Keratinocyte (primary cell): ENCODE results near the gene PDZRN3. TPM values are rescaled to one million over a fixed set of nuclear protein-coding genes. Genes with fewer than 3 reads are reported as not detected.

ENCODE experiments used
- DNase-seq: peaks from one replicate; pipeline ENCODE4 v3.0.0-alpha.2; 2011; ENCODE audit warnings: low read depth, missing footprints, low spot score
- FAIRE-seq: peaks from 2 replicates; lab custom pipeline; 2011; peaks lifted over from hg19 to GRCh38; lab: Jason Lieb, UNC
- H2AFZ ChIP-seq: 2 replicates; pipeline ENCODE4 v1.6.0; 2012; ENCODE audit warnings: low read length, control low read depth, inconsistent platforms; ENCODE audit not compliant: control insufficient read depth
- H3K27ac ChIP-seq: 2 replicates; pipeline ENCODE4 v1.5.1; 2011; ENCODE audit warnings: low read length; ENCODE audit not compliant: control insufficient read depth, insufficient read depth
- H3K27me3 ChIP-seq: 3 replicates; pipeline ENCODE4 v1.6.0; 2011; ENCODE audit warnings: low read length; ENCODE audit not compliant: control insufficient read depth, insufficient read depth; ENCODE audit errors: extremely low read depth
- H3K36me3 ChIP-seq, 2 experiments: 2 replicates in 1 of 2; 3 replicates in 1 of 2; pipeline ENCODE4 v1.5.1; 2011; ENCODE audit warnings: low read length in 2 of 2, mild to moderate bottlenecking in 1 of 2; ENCODE audit not compliant: control insufficient read depth in 2 of 2, insufficient read depth in 2 of 2; ENCODE audit errors: extremely low read depth in 1 of 2
- H3K4me1 ChIP-seq: 3 replicates; pipeline ENCODE4 v1.5.1; 2011; ENCODE audit warnings: low read length; ENCODE audit not compliant: control insufficient read depth, insufficient read depth; ENCODE audit errors: extremely low read depth
- H3K4me2 ChIP-seq: 3 replicates; pipeline ENCODE4 v1.6.0; 2011; ENCODE audit warnings: low read depth, low read length; ENCODE audit not compliant: control insufficient read depth, insufficient read depth; ENCODE audit errors: extremely low read depth
- H3K4me3 ChIP-seq, 3 experiments: fragments of 200-600 bp in 1 of 3; sonication (generic) in 1 of 3; 2 replicates in 2 of 3; 3 replicates in 1 of 3; pipeline ENCODE4 v1.5.1; 2011 to 2016; ENCODE audit warnings: low read length in 3 of 3, mild to moderate bottlenecking in 3 of 3, control low read depth in 2 of 3, inconsistent platforms in 1 of 3, low read depth in 1 of 3, mixed read lengths in 1 of 3, mixed run types in 1 of 3, moderate library complexity in 1 of 3; ENCODE audit not compliant: control insufficient read depth in 2 of 3, insufficient read depth in 2 of 3; ENCODE audit errors: extremely low read depth in 1 of 3
- H3K79me2 ChIP-seq: 2 replicates; pipeline ENCODE4 v1.6.0; 2012; ENCODE audit warnings: low read length; ENCODE audit not compliant: control insufficient read depth, insufficient read depth
- H3K9ac ChIP-seq: 3 replicates; pipeline ENCODE4 v1.6.0; 2011; ENCODE audit warnings: low read length; ENCODE audit not compliant: control insufficient read depth, insufficient read depth; ENCODE audit errors: extremely low read depth
- H3K9me1 ChIP-seq: 3 replicates; pipeline ENCODE4 v1.6.0; 2011; ENCODE audit warnings: low read length; ENCODE audit not compliant: control insufficient read depth, insufficient read depth; ENCODE audit errors: extremely low read depth
- H3K9me3 ChIP-seq: 2 replicates; pipeline ENCODE4 v1.5.1; 2012; ENCODE audit warnings: low read depth, low read length; ENCODE audit not compliant: control insufficient read depth
- H4K20me1 ChIP-seq: 3 replicates; pipeline ENCODE4 v1.6.0; 2011; ENCODE audit warnings: low read length; ENCODE audit not compliant: control insufficient read depth, insufficient read depth; ENCODE audit errors: extremely low read depth
- EZH2 ChIP-seq: IDR thresholded peaks from one replicate; pipeline ENCODE4 v1.6.1; 2012; ENCODE audit warnings: inconsistent platforms, mild to moderate bottlenecking, low read length, moderate library complexity
- dilution Hi-C: fragments of 300-500 bp; cut with MboI; formaldehyde crosslinking; loops from one replicate; pipeline ENCODE4 v1.7.0; 2020; ENCODE audit warnings: low sequenced_read_pairs; ENCODE audit not compliant: extremely low pct_ligation_motif_present
- polyA plus RNA-seq, 5 experiments: library from polyadenylated mRNA; depleted of rRNA in 3 of 5; stranded (reverse) in 3 of 5; stranded (forward) in 1 of 5; unstranded in 1 of 5; fragments of >200 nt; gene quantifications; 1 replicate in 1 of 5; 2 replicates in 3 of 5; 3 replicates in 1 of 5; pipeline versions ENCODE4 v1.2.1 to v1.2.3, GENCODE V29; 2011 to 2012; ENCODE audit warnings: missing spikeins in 2 of 5, low read depth in 1 of 5, low replicate concordance in 1 of 5
- TF ChIP-seq, protein P1 (sequence below), 3 experiments: IDR thresholded peaks in 1 of 3; conservative IDR thresholded peaks in 1 of 3; optimal IDR thresholded peaks in 1 of 3; 2 replicates in 2 of 3; 3 replicates in 1 of 3; pipeline versions ENCODE3 to v1.5.1; 2011; ENCODE audit warnings: low read length in 3 of 3, mild to moderate bottlenecking in 3 of 3, moderate library complexity in 2 of 3, control low read depth in 1 of 3, inconsistent platforms in 1 of 3; ENCODE audit not compliant: insufficient read depth in 2 of 3; ENCODE audit errors: extremely low read depth in 1 of 3

The PDZRN3 gene
- polyA plus RNA-seq, 1 donor (not counting 4 experiments of a cell fraction or from before 2014, with no cell fraction given): not detected

DNA sequence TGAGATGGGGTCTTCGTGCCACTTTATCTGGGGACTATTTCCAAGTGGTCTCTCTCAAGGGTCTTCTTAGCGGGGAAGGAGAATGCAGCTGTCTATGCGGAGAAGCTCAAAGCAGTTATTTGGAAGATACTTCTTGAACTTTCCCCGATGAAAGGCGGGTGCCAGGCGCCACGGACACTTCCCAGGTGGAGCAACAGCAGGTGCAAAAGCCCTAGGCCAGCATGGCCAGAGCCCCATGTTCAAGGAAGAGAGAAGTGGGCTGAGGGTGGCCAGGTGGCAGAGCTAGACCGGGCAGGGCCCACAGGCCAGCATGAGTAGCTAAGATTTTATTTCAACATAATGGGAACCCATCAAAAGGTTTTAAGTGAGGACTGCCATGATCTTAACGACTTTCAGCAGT, 232.8 kb downstream of the PDZRN3 start:
- H3K27ac ChIP-seq: no peak overlapping the region
- dilution Hi-C loops: no loop called here
- TF ChIP-seq EZH2: no peak
- no peak overlapping the region for H2AFZ ChIP-seq
- H3K9me3 ChIP-seq: no peaks in the 10 kb centered on the region
- DNase-seq (no peak), FAIRE-seq (no peak)
- H3K4me1 ChIP-seq: no peaks in the 10 kb centered on the region
- H3K9ac ChIP-seq: no peak overlapping the region
- no peaks in the 10 kb centered on the region for H3K36me3 ChIP-seq
- H4K20me1 ChIP-seq: no peaks in the 10 kb centered on the region
- H3K9me1 ChIP-seq: no peaks in the 10 kb centered on the region
- no peak overlapping the region for H3K4me3 ChIP-seq
- no peaks in the 10 kb centered on the region for H3K79me2 ChIP-seq
- H3K4me2 ChIP-seq: no peak overlapping the region
- H3K27me3 ChIP-seq: no peaks in the 10 kb centered on the region

DNA sequence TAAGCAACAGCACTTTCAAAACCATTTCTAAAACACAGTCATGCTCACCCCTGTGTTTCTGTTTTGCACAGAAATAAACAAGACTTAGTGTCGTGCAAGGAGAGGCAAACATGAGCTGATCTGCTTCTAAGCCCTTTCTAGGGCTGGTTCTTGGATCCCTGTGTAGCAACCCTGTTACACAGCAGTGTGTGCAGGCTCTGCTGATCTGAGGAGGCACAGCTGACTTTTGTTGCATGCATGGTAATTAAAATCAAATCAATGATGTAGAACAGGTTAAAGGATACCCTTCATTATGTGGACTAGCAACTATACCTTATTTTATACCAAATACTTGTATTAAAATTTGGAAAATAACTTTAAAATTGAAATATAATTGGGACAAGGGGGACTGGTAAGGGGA, 234.8 kb downstream of the PDZRN3 start:
- dilution Hi-C loops: no loop called here
- Histone ChIP-seq H3K79me2 (no peaks in the 10 kb centered on the region), H3K36me3 (no peaks in the 10 kb centered on the region), H4K20me1 (no peaks in the 10 kb centered on the region), H3K9me3 (no peaks in the 10 kb centered on the region), H3K9ac (no peak overlapping the region), H3K4me3 (no peak overlapping the region), H3K27ac (no peak overlapping the region), H3K4me1 (no peaks in the 10 kb centered on the region), H2AFZ (no peak overlapping the region), H3K9me1 (no peaks in the 10 kb centered on the region), H3K4me2 (no peak overlapping the region), H3K27me3 (no peaks in the 10 kb centered on the region)
- no peak for TF ChIP-seq EZH2
- TF ChIP-seq, protein P1, sequence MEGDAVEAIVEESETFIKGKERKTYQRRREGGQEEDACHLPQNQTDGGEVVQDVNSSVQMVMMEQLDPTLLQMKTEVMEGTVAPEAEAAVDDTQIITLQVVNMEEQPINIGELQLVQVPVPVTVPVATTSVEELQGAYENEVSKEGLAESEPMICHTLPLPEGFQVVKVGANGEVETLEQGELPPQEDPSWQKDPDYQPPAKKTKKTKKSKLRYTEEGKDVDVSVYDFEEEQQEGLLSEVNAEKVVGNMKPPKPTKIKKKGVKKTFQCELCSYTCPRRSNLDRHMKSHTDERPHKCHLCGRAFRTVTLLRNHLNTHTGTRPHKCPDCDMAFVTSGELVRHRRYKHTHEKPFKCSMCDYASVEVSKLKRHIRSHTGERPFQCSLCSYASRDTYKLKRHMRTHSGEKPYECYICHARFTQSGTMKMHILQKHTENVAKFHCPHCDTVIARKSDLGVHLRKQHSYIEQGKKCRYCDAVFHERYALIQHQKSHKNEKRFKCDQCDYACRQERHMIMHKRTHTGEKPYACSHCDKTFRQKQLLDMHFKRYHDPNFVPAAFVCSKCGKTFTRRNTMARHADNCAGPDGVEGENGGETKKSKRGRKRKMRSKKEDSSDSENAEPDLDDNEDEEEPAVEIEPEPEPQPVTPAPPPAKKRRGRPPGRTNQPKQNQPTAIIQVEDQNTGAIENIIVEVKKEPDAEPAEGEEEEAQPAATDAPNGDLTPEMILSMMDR (optimal IDR thresholded peaks at IDR 0.05 in 1 of 3, IDR thresholded peaks at IDR 0.05 in 1 of 3, conservative IDR thresholded peaks at IDR 0.05 in 1 of 3; ENCODE audit: extremely low read depth in 1 of 3, insufficient read depth in 2 of 3, low read length in 3 of 3): no peak
- no peak for DNase-seq
- no peak for FAIRE-seq

DNA sequence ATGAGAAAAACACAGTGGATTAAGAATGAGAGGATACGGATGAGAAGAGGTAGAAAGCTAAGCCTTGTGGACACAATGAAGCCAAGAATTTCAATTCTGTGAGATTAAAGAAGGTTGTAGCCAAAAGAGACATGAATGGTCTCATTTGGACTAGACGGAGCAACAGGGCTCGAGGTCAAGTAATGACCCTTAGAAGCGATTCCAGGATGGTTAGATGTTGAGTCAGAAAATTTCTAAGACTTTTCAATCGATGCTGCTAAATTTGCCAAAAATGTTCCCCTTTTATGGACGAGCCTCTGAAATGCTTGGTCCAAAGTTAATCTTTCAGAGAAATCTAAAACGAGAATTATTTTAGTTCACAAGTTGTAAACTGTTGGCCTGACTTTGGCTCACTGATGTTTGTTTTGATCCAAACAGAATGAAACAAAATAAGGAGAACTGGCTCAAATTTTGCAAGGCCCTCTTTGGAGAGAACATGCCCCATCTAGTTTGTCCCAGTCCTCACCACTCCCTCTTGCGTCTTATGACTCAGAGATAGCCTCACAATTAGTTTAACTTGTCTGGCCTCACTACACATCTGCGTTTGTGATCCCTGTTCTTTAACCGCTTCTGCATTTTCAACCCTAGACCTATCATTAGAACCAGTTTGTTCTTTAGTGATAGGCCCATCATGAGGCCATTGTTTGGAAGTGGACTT, 235.5 kb downstream of the PDZRN3 start:
- no peak for DNase-seq
- Histone ChIP-seq H3K79me2 (no peaks in the 10 kb centered on the region), H3K4me1 (no peaks in the 10 kb centered on the region), H3K9me3 (no peaks in the 10 kb centered on the region), H3K36me3 (no peaks in the 10 kb centered on the region), H4K20me1 (no peaks in the 10 kb centered on the region), H3K4me3 (no peak overlapping the region), H3K4me2 (no peak overlapping the region), H3K27me3 (no peaks in the 10 kb centered on the region), H3K9me1 (no peaks in the 10 kb centered on the region), H3K9ac (no peak overlapping the region), H3K27ac (no peak overlapping the region), H2AFZ (no peak overlapping the region)
- dilution Hi-C loops: no loop called here
- TF ChIP-seq EZH2: no peak
- TF ChIP-seq, protein P1 (optimal IDR thresholded peaks at IDR 0.05 in 1 of 3, IDR thresholded peaks at IDR 0.05 in 1 of 3, conservative IDR thresholded peaks at IDR 0.05 in 1 of 3; ENCODE audit: extremely low read depth in 1 of 3, insufficient read depth in 2 of 3, low read length in 3 of 3): no peak
- no peak for FAIRE-seq
